Right ventricle myocardium superior (tissue), 1 donor: ENCODE data around the gene RRP12. TPM values are rescaled to one million over a fixed set of nuclear protein-coding genes. Genes with fewer than 3 reads are reported as not detected.
"Not testable (repeated sequence)": the region's sequence is repeated elsewhere in the genome, so short reads cannot be mapped to it uniquely, and the experiment has no call there.

Experiments
- ATAC-seq: fragments of 200-7000 bp; cut with Tn5 transposase; one replicate; pipeline ENCODE4 v1.9.1; 2020; ENCODE audit warnings: mild to moderate bottlenecking; ENCODE audit not compliant: poor library complexity
- DNase-seq: peaks from one replicate; pipeline ENCODE4 v3.0.0-alpha.2; 2020
- intact Hi-C: fragments of 100-400 bp; cut with DNase I; formaldehyde crosslinking; loops from one replicate; pipeline ENCODE4 v1.11.2; 2022
- total RNA-seq: library from RNA; stranded (reverse); fragmentation: NEBNext Ultra II Directional; extraction: Animal tissue kit (Norgen Biotek cat#: 25700); gene quantifications from one replicate; pipeline ENCODE4 v1.2.1, GENCODE V29; 2021
- donor health status: DM: no; HTN: yes; CAD: no; lungs with severe emphysema.

The RRP12 gene
- total RNA-seq, 1 donor from 2014 or later = 10.9 TPM

GRCh38 chr10:97349752-97350513 is 51.2 kb downstream of the RRP12 start:
- intact Hi-C loops = no loop called here
- no peak for ATAC-seq
- no peak for DNase-seq

- intact Hi-C loops = no loop called here
- no peak for DNase-seq
These were observed 53.8 kb downstream of the RRP12 start for GRCh38 chr10:97347317-97347716.

GRCh38 chr10:97343664-97344063 is 57.5 kb downstream of the RRP12 start:
- intact Hi-C loops, ATAC-seq, DNase-seq: not testable (repeated sequence)

More at GRCh38 chr10:97347317-97347716, 53.8 kb downstream of the RRP12 start:
- ATAC-seq = no peak

GRCh38 chr10:97341416-97341815 is 59.7 kb downstream of the RRP12 start:
- no peak for ATAC-seq
- no peak for DNase-seq
- intact Hi-C loops = no loop called here

GRCh38 chr10:97338041-97338440 is 63.1 kb downstream of the RRP12 start:
- no peak for ATAC-seq
- intact Hi-C loops = no loop called here

GRCh38 chr10:97336942-97337831 is 64.0 kb downstream of the RRP12 start:
- intact Hi-C loops = no loop called here
- no peak for ATAC-seq
- no peak for DNase-seq

More at GRCh38 chr10:97338041-97338440, 63.1 kb downstream of the RRP12 start:
- DNase-seq = no peak

GRCh38 chr10:97336446-97336845 is 64.7 kb downstream of the RRP12 start:
- ATAC-seq (no peak), DNase-seq (no peak)
- intact Hi-C loops = no loop called here

GRCh38 chr10:97336006-97336405 is 65.1 kb downstream of the RRP12 start:
- no peak for ATAC-seq
- intact Hi-C loops = no loop called here
- DNase-seq = no peak

GRCh38 chr10:97335188-97335619 is 65.9 kb downstream of the RRP12 start:
- ATAC-seq (no peak), DNase-seq (no peak)
- intact Hi-C loops = no loop called here

GRCh38 chr10:97334370-97335175 is 66.6 kb downstream of the RRP12 start, which contains the start of gene FRAT2:
FRAT2 (minus strand) TSS chr10:97334729; CDS start chr10:97334572, 157 bp downstream.
- DNase-seq = peak; percentile 95
- intact Hi-C loops = no loop called here
- ATAC-seq = peak; percentile 98

GRCh38 chr10:97333601-97334369 is 67.4 kb downstream of the RRP12 start:
- DNase-seq (peak; percentile 82), ATAC-seq (peak; percentile 4)
- intact Hi-C loops = no loop called here

GRCh38 chr10:97333351-97333600 is 67.9 kb downstream of the RRP12 start:
- DNase-seq (no peak), ATAC-seq (no peak)
- intact Hi-C loops = no loop called here

GRCh38 chr10:97332591-97333350 is 68.4 kb downstream of the RRP12 start:
- DNase-seq = no peak
- intact Hi-C loops = no loop called here
- ATAC-seq = peak; percentile 37

- ATAC-seq = no peak
- intact Hi-C loops = no loop called here
- no peak for DNase-seq
These were observed 69.9 kb downstream of the RRP12 start for GRCh38 chr10:97331153-97331703.

GRCh38 chr10:97329766-97330165 is 71.4 kb downstream of the RRP12 start:
- DNase-seq = no peak
- intact Hi-C loops = loop anchor here (5.0 kb wide), 1 partner anchor 37 kb away; the partner anchor contains the start of gene ARHGAP19
- no peak for ATAC-seq

GRCh38 chr10:97328646-97329453 is 72.3 kb downstream of the RRP12 start:
- DNase-seq (no peak), ATAC-seq (no peak)
- intact Hi-C loops = loop anchor here (5.0 kb wide), 1 partner anchor 37 kb away; the partner anchor contains the start of gene ARHGAP19
